RKO (cell line): Measurements from ENCODE around the gene FXYD4.
A peak's percentile ranks its signal among the peaks of the same experiment; 100 is the strongest.
"Not testable (repeated sequence)": the region's sequence is repeated elsewhere in the genome, so short reads cannot be mapped to it uniquely, and the experiment has no call there.

Experiments used
- DNase-seq: peaks from one replicate; pipeline ENCODE4 v3.0.0-alpha.2; 2016; ENCODE audit warnings: low spot score

Gene FXYD4

GRCh38 chr10:43376046-43376635, 4.7 kb downstream of the FXYD4 start:
- DNase-seq = no peak

GRCh38 chr10:43376828-43377423, 5.5 kb downstream of the FXYD4 start:
- no peak for DNase-seq

- no peak for DNase-seq
Measured at GRCh38 chr10:43377424-43377883, 6.0 kb downstream of the FXYD4 start.

- DNase-seq = peak; percentile 80
Measured at GRCh38 chr10:43380610-43381222, 9.3 kb downstream of the FXYD4 start.

GRCh38 chr10:43383204-43383971, 12.0 kb downstream of the FXYD4 start:
- DNase-seq = peak; percentile 49

GRCh38 chr10:43384252-43385221, 13.1 kb downstream of the FXYD4 start:
- no peak for DNase-seq

GRCh38 chr10:43385412-43386004, 14.1 kb downstream of the FXYD4 start:
- no peak for DNase-seq

- no peak for DNase-seq
Measured at GRCh38 chr10:43386549-43386948, 15.1 kb downstream of the FXYD4 start.

- no peak for DNase-seq
Measured at GRCh38 chr10:43386981-43387677, 15.7 kb downstream of the FXYD4 start.

GRCh38 chr10:43387678-43388032, 16.2 kb downstream of the FXYD4 start:
- no peak for DNase-seq

GRCh38 chr10:43389867-43390266, 18.4 kb downstream of the FXYD4 start:
- no peak for DNase-seq

- no peak for DNase-seq
Measured at GRCh38 chr10:43390333-43390732, 18.9 kb downstream of the FXYD4 start.

GRCh38 chr10:43390759-43391158, 19.3 kb downstream of the FXYD4 start:
- peak; percentile 85 for DNase-seq

- DNase-seq = no peak
Measured at GRCh38 chr10:43391496-43391895, 20.1 kb downstream of the FXYD4 start.

- no peak for DNase-seq
Measured at GRCh38 chr10:43392748-43393147, 21.3 kb downstream of the FXYD4 start.

GRCh38 chr10:43393186-43393585, 21.8 kb downstream of the FXYD4 start:
- not testable (repeated sequence) for DNase-seq

- DNase-seq = no peak
Measured at GRCh38 chr10:43393606-43394360, 22.3 kb downstream of the FXYD4 start.

- no peak for DNase-seq
Measured at GRCh38 chr10:43394868-43395267, 23.4 kb downstream of the FXYD4 start.

GRCh38 chr10:43395571-43396060, 24.2 kb downstream of the FXYD4 start:
- DNase-seq = peak; percentile 62
